ENCODE data around the gene CDK5RAP1.

Gene CDK5RAP1

DNA sequence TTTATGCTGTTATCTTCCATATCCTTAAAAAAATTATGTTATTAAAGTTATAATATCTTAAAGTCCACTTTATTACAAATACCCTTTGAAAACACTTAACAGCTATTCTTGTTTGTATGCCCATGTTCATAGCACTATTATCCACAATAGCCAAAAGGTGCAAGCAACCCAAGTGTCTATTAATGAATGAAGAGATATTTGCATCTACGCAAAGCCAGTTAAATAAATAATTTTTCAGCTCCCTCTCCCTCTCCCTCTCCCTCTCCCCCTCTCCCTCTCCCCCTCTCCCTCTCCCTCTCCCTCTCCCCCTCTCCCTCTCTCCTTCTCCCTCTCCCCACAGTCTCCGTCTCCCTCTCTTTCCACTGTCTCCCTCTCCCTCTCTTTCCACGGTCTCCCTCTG lies 13.1 kb downstream of the CDK5RAP1 start:
- H3K9me3 ChIP-seq: no peaks in the 10 kb centered on the region
- H3K4me3 ChIP-seq (ENCODE audit: low read depth, low read length): no peak overlapping the region
- TF ChIP-seq, protein P1, sequence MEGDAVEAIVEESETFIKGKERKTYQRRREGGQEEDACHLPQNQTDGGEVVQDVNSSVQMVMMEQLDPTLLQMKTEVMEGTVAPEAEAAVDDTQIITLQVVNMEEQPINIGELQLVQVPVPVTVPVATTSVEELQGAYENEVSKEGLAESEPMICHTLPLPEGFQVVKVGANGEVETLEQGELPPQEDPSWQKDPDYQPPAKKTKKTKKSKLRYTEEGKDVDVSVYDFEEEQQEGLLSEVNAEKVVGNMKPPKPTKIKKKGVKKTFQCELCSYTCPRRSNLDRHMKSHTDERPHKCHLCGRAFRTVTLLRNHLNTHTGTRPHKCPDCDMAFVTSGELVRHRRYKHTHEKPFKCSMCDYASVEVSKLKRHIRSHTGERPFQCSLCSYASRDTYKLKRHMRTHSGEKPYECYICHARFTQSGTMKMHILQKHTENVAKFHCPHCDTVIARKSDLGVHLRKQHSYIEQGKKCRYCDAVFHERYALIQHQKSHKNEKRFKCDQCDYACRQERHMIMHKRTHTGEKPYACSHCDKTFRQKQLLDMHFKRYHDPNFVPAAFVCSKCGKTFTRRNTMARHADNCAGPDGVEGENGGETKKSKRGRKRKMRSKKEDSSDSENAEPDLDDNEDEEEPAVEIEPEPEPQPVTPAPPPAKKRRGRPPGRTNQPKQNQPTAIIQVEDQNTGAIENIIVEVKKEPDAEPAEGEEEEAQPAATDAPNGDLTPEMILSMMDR (IDR thresholded peaks at IDR 0.05; ENCODE audit: low read depth, low read length): no peak
- no peak for DNase-seq
- H3K4me1 ChIP-seq: no peaks in the 10 kb centered on the region
- no peaks in the 10 kb centered on the region for H3K27me3 ChIP-seq
- H3K36me3 ChIP-seq: peaks cover 53% of the 10 kb centered on the region

DNA sequence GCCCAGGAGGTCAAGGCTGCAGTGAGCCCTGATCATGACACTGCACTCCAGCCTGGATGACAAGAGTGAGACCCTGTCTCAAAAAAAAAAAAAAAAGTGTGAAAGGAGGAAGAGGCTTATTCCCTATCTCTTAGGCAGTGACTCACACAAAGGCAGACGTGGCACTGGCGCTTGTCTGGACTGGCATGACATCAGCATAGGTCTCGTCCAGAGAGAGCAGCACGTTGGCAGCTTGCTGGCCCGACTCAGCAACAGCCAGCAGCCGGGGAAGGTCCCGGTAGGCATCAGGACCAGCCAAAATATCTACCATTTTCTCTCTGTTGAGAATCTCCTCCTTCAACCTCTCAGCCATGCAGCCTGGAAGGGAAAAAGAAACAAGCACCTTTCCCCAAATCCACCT lies 14.1 kb downstream of the CDK5RAP1 start:
- Histone ChIP-seq H3K9me3 (no peaks in the 10 kb centered on the region), H3K4me3 (ENCODE audit: low read depth, low read length) (no peak overlapping the region), H3K27me3 (no peaks in the 10 kb centered on the region), H3K4me1 (no peaks in the 10 kb centered on the region), H3K36me3 (peaks cover 52% of the 10 kb centered on the region)
- DNase-seq: no peak
- TF ChIP-seq, protein P1 (IDR thresholded peaks at IDR 0.05; ENCODE audit: low read depth, low read length): no peak

DNA sequence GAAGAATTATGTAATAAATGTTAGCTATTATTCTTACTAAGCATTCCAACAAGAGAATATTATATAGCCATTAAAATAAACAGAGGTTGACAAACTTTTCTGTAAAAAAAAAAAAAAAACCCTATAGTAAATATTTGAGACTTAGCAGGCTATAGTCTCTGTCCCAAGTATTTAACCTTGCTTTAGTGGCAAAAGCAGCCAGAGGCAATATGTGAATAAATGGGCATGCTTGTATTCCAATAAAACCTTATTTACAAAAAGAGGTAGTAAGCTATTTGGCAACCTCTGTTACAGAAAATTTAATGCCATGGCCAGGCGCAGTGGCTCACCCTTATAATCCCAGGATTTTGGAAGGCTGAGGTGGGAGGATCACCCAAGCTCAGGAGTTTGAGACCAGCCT lies 14.6 kb downstream of the CDK5RAP1 start:
- no peaks in the 10 kb centered on the region for H3K9me3 ChIP-seq
- H3K36me3 ChIP-seq: peaks cover 53% of the 10 kb centered on the region
- DNase-seq: no peak
- TF ChIP-seq, protein P1 (IDR thresholded peaks at IDR 0.05; ENCODE audit: low read depth, low read length): no peak
- H3K4me3 ChIP-seq (ENCODE audit: low read depth, low read length): no peak overlapping the region
- H3K4me1 ChIP-seq: no peaks in the 10 kb centered on the region
- no peaks in the 10 kb centered on the region for H3K27me3 ChIP-seq

DNA sequence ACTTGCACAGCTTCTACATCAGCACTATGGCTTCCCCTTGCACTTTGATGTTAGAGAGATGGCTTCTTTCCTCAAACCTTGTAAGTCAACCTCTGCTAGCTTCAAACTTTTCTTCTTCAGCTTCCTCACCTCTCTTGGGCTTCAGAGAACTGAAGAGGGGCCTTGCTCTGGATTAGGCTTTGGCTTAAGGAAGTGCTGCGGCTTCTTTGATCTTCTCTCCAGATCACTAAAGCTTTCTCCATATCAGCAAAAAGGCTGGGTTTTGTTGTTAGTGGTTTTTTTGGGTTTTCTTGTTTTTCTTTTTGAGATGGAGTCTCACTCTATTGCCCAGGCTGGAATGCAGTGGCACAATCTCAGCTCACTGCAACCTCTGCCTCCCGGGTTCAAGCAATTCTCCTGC lies 24.0 kb downstream of the CDK5RAP1 start:
- no peaks in the 10 kb centered on the region for H3K27me3 ChIP-seq
- DNase-seq: no peak
- TF ChIP-seq, protein P1 (IDR thresholded peaks at IDR 0.05; ENCODE audit: low read depth, low read length): no peak
- H3K4me1 ChIP-seq: no peaks in the 10 kb centered on the region
- no peak overlapping the region for H3K4me3 ChIP-seq (ENCODE audit: low read depth, low read length)
- H3K9me3 ChIP-seq: no peaks in the 10 kb centered on the region
- peaks cover 61% of the 10 kb centered on the region for H3K36me3 ChIP-seq

DNA sequence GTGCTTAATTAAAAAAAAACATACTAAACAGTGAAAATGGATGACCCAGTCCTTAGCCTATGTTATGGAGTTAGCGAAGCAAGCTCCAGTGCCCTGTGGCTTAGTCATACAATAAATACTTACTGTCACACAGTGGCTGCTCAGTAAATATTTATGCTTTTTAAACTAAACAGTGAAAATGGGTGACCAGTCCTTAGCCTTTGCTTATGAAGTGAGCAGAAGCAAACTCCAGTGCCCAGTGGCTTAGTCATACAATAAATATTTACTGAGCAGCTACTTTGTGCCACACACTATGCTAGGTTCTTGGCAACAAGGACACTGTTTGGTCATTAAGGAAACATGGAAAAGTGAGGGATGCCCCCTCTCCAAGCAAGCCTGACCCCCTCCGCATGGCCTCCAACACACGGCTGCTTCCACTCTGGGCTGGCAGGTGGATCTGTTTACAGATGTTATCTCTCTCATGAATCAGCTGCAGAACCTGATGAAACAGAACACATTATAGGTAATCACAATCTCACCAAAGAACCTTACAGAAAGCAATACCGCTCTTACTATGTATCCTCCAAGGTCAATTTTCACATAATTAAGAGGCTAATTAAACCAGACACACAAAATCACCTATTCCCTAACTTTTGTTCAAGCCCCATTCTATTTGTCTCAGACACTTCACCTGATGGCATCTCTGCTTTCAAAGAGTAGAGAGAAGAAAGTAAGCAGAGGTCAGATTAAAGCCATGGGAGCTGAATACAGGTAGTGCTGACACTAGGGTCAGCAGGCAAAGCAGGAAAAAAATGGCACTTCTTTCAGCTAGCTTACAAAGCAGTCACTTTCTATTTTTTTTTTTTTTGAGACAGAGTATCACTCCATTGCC lies 27.3 kb downstream of the CDK5RAP1 start:
- Histone ChIP-seq H3K9me3 (no peaks in the 10 kb centered on the region), H3K4me3 (ENCODE audit: low read depth, low read length) (no peak overlapping the region), H3K4me1 (no peaks in the 10 kb centered on the region), H3K27me3 (no peaks in the 10 kb centered on the region), H3K36me3 (peaks cover 66% of the 10 kb centered on the region)
- TF ChIP-seq, protein P1 (IDR thresholded peaks at IDR 0.05; ENCODE audit: low read depth, low read length): no peak
- DNase-seq: no peak

DNA sequence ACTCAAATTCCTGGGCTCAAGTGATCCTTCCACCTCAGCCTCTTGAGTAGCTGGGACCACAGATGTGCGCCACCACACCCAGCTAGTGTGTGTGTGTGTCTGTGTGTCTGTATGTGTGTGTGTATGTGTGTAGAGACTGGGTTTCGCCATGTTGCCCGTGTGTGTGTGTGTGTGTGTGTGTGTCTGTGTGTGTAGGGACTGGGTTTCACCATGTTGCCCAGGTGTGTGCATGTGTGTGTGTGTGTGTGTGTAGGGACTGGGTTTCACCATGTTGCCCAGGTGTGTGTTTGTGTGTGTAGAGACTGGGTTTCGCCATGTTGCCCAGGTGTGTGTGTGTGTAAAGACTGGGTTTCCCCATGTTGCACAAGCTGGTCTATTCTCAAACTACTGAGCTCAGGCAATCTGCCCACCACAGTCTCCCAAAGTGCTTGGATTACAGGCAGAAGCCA lies 28.3 kb downstream of the CDK5RAP1 start:
- Histone ChIP-seq H3K4me1 (no peaks in the 10 kb centered on the region), H3K9me3 (no peaks in the 10 kb centered on the region), H3K27me3 (no peaks in the 10 kb centered on the region), H3K4me3 (ENCODE audit: low read depth, low read length) (no peak overlapping the region), H3K36me3 (peaks cover 63% of the 10 kb centered on the region)
- TF ChIP-seq, protein P1 (IDR thresholded peaks at IDR 0.05; ENCODE audit: low read depth, low read length): no peak
- no peak for DNase-seq
